VCaP (cell line): ENCODE measurements around the gene PAM.
A peak's percentile ranks its signal among the peaks of the same experiment; 100 is the strongest.

ENCODE experiments used
- H3K27ac ChIP-seq: fragments of 450-650 bp; 2 replicates; pipeline ENCODE4 v1.5.1; 2017
- TF ChIP-seq, protein P1 (sequence below): fragments of 450-650 bp; conservative IDR thresholded peaks from 2 replicates; pipeline ENCODE4 v1.5.1; 2017; ENCODE audit warnings: mild to moderate bottlenecking, moderate library complexity

The PAM gene

GRCh38 chr5:102801371-102801770 lies 46.3 kb downstream of the PAM start:
- TF ChIP-seq, protein P1, sequence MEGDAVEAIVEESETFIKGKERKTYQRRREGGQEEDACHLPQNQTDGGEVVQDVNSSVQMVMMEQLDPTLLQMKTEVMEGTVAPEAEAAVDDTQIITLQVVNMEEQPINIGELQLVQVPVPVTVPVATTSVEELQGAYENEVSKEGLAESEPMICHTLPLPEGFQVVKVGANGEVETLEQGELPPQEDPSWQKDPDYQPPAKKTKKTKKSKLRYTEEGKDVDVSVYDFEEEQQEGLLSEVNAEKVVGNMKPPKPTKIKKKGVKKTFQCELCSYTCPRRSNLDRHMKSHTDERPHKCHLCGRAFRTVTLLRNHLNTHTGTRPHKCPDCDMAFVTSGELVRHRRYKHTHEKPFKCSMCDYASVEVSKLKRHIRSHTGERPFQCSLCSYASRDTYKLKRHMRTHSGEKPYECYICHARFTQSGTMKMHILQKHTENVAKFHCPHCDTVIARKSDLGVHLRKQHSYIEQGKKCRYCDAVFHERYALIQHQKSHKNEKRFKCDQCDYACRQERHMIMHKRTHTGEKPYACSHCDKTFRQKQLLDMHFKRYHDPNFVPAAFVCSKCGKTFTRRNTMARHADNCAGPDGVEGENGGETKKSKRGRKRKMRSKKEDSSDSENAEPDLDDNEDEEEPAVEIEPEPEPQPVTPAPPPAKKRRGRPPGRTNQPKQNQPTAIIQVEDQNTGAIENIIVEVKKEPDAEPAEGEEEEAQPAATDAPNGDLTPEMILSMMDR = no peak
- H3K27ac ChIP-seq = no peak overlapping the region

- TF ChIP-seq, protein P1 = no peak
- no peak overlapping the region for H3K27ac ChIP-seq
These were observed 47.8 kb downstream of the PAM start for GRCh38 chr5:102802708-102803458.

- H3K27ac ChIP-seq = no peak overlapping the region; the same call in 1 of the 2 replicates
- TF ChIP-seq, protein P1 = no peak
These were observed 52.9 kb downstream of the PAM start for GRCh38 chr5:102807878-102808502.

DNA sequence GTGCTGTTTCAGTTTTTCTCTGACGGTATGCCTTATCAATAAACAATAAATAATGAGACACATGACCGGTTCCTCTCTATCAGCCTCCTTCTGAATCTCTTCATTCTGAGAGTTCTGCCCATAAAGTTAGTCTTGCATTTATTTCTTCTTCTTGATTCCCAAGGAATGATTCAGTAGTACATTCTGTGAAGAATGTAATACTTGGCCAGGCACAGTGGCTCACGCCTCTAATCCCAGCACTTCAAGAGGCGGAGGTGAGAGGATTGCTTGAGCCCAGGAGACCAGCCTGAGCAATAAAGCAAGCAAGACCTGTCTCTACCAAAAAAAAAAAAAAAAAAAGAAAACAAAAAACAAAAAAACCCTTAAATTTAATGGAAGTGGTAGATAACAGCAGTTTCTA lies 53.9 kb downstream of the PAM start:
- TF ChIP-seq, protein P1 = no peak
- no peak overlapping the region for H3K27ac ChIP-seq

- TF ChIP-seq, protein P1 = no peak
These were observed 56.9 kb downstream of the PAM start for GRCh38 chr5:102811972-102812371.

GRCh38 chr5:102813740-102814139 lies 58.6 kb downstream of the PAM start:
- TF ChIP-seq, protein P1 = no peak
- H3K27ac ChIP-seq = no peak overlapping the region

More at GRCh38 chr5:102811972-102812371, 56.9 kb downstream of the PAM start:
- no peak overlapping the region for H3K27ac ChIP-seq

DNA sequence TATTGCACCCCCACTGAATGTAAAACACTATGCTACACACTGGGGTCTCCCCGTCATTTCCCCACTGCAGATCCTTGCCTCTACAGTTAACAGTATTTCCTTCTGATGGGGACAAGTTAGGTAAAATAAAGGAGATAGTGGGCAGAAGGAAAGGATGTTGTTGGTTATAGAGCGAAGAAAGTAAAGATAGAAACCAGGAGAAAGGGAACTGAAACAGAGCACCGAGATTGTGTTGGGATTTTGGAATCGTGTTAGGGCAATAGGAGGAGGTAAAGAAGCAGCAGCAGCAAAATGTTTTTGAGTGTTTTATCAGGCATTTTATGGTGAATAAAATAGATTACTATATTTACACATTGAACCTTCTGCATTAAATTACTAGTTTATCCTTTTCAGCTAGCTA lies 60.0 kb downstream of the PAM start:
- TF ChIP-seq, protein P1 = no peak
- peak overlapping the region; percentile 25; the same call in 1 of the 2 replicates for H3K27ac ChIP-seq
